Panc1 (cell line): ENCODE measurements around the gene UBQLN4. TPM values are rescaled to one million over a fixed set of nuclear protein-coding genes. Genes with fewer than 3 reads are reported as not detected.

Source experiments
- ATAC-seq: fragments of 200-7000 bp; cut with Tn5 transposase; 2 replicates; pipeline ENCODE4 v1.9.1; 2020; ENCODE audit warnings: mild to moderate bottlenecking, moderate library complexity
- BruUV-seq: library from RNA; stranded (reverse); fragments of 400-500 nt; replicated peaks from 2 replicates; lab custom pipeline; 2021; lab: Mats Ljungman, UMichigan
- CTCF ChIA-PET: fragments of 300-600 bp; sonication (Branson Sonifier 250); formaldehyde crosslinking; loops from one replicate; lab custom pipeline; 2022; ENCODE audit warnings: antibody characterized with exemption; lab: Charles Lee
- POLR2A ChIA-PET: fragments of 300-600 bp; sonication (Branson Sonifier 250); formaldehyde crosslinking; loops from one replicate; lab custom pipeline; 2022; ENCODE audit warnings: antibody characterized with exemption; lab: Charles Lee
- DNase-seq: peaks from one replicate; pipeline ENCODE4 v3.0.0-alpha.2; 2010; ENCODE audit warnings: low read depth, low spot score
- H3K27ac ChIP-seq: 2 replicates; pipeline ENCODE4 v1.5.1; 2011; ENCODE audit warnings: mild to moderate bottlenecking, low read length, inconsistent platforms
- H3K27me3 ChIP-seq: fragments of 200-500 bp; sonication (Bioruptor generic); 2 replicates; pipeline ENCODE4 v1.6.0; 2014; ENCODE audit warnings: low read length, inconsistent platforms; ENCODE audit not compliant: control insufficient read depth, insufficient read depth
- H3K36me3 ChIP-seq: fragments of 200-500 bp; sonication (Bioruptor generic); 2 replicates; pipeline ENCODE4 v1.5.1; 2014; ENCODE audit warnings: inconsistent platforms, mild to moderate bottlenecking, low read length, moderate library complexity; ENCODE audit not compliant: control insufficient read depth, insufficient read depth
- H3K4me1 ChIP-seq: 2 replicates; pipeline ENCODE4 v1.5.1; 2011; ENCODE audit warnings: inconsistent platforms, mild to moderate bottlenecking, low read length, moderate library complexity; ENCODE audit not compliant: control insufficient read depth, insufficient read depth
- H3K4me3 ChIP-seq, 2 experiments: 2 replicates each; pipeline ENCODE4 v1.5.1; 2011 to 2012; ENCODE audit warnings: low read depth in 2 of 2, low read length in 2 of 2, mild to moderate bottlenecking in 2 of 2, inconsistent platforms in 1 of 2, moderate library complexity in 1 of 2
- H3K9me3 ChIP-seq: fragments of 200-500 bp; sonication (Bioruptor generic); 2 replicates; pipeline ENCODE4 v1.5.1; 2014; ENCODE audit warnings: low read depth, mild to moderate bottlenecking, inconsistent platforms, low read length, moderate library complexity; ENCODE audit not compliant: control insufficient read depth, insufficient read depth
- POLR2AphosphoS5 ChIP-seq: IDR thresholded peaks from 2 replicates; pipeline ENCODE4 v1.6.1; 2012; ENCODE audit warnings: mild to moderate bottlenecking, low read depth, low read length, moderate library complexity
- SIN3A ChIP-seq: IDR thresholded peaks from 2 replicates; pipeline ENCODE4 v1.6.1; 2012; ENCODE audit warnings: low read depth, mild to moderate bottlenecking, low read length, moderate library complexity, borderline replicate concordance; ENCODE audit not compliant: insufficient read depth
- TCF7L2 ChIP-seq: IDR thresholded peaks from 2 replicates; pipeline ENCODE4 v1.6.1; 2011; ENCODE audit warnings: mild to moderate bottlenecking, low read depth, low read length, inconsistent platforms
- in situ Hi-C: cut with HindIII; loops from 2 replicates; pipeline ENCODE4 v1.10.0; 2016; ENCODE audit warnings: low sequenced_read_pairs, low pct_unique_long_range_greater_than_20kb
- intact Hi-C: fragments of 100-400 bp; cut with micrococcal nuclease; formaldehyde crosslinking; loops from one replicate; pipeline ENCODE4 v1.10.0; 2022; ENCODE audit not compliant: unreplicated experiment
- total RNA-seq: library from RNA; stranded (reverse); gene quantifications from one replicate; pipeline ENCODE4 v1.2.1, GENCODE V29; 2021; ENCODE audit not compliant: unreplicated experiment
- TF ChIP-seq, protein P1 (sequence below): fragments of 450-650 bp; IDR thresholded peaks from 2 replicates; pipeline ENCODE4 v1.5.1; 2017; ENCODE audit warnings: mild to moderate bottlenecking
- TF ChIP-seq, protein P2 (sequence below), 2 experiments: IDR thresholded peaks; 2 replicates each; pipeline ENCODE4 v1.6.1; 2011 to 2012; ENCODE audit warnings: low read depth in 2 of 2, control low read depth in 1 of 2, low read length in 1 of 2, mild to moderate bottlenecking in 1 of 2, moderate library complexity in 1 of 2; ENCODE audit not compliant: insufficient read depth in 1 of 2

UBQLN4 gene
- total RNA-seq, 1 experiment from 2014 or later: 60.0 TPM

DNA sequence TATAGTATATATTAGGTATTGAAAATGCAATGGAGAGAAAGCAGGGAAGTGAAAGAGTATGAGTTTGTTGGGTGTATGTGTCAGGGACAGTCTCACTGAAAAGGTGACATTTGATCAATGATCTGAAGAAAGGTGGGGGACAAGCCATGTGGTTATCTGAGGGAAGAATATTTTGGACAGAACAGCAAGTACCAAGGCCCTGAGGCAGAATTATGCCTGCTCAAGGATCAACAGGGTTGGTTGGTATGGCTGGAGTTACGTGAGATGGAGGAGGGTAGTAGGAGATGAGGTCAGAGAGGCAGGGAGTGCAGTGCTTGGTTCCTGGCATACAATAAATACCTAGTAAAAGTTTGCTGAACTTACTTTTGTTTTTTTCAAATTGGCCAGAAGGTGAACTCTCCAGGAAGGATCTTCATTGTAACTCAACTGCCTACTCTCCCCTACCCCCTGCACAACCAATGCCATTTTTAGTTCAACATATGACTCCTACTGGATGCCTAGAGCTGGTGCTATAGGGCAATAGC is 2.8 kb upstream of the UBQLN4 start:
- TF ChIP-seq, protein P1, sequence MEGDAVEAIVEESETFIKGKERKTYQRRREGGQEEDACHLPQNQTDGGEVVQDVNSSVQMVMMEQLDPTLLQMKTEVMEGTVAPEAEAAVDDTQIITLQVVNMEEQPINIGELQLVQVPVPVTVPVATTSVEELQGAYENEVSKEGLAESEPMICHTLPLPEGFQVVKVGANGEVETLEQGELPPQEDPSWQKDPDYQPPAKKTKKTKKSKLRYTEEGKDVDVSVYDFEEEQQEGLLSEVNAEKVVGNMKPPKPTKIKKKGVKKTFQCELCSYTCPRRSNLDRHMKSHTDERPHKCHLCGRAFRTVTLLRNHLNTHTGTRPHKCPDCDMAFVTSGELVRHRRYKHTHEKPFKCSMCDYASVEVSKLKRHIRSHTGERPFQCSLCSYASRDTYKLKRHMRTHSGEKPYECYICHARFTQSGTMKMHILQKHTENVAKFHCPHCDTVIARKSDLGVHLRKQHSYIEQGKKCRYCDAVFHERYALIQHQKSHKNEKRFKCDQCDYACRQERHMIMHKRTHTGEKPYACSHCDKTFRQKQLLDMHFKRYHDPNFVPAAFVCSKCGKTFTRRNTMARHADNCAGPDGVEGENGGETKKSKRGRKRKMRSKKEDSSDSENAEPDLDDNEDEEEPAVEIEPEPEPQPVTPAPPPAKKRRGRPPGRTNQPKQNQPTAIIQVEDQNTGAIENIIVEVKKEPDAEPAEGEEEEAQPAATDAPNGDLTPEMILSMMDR: no peak
- TF ChIP-seq TCF7L2 (no peak), POLR2AphosphoS5 (no peak), SIN3A (no peak)
- TF ChIP-seq, protein P2, sequence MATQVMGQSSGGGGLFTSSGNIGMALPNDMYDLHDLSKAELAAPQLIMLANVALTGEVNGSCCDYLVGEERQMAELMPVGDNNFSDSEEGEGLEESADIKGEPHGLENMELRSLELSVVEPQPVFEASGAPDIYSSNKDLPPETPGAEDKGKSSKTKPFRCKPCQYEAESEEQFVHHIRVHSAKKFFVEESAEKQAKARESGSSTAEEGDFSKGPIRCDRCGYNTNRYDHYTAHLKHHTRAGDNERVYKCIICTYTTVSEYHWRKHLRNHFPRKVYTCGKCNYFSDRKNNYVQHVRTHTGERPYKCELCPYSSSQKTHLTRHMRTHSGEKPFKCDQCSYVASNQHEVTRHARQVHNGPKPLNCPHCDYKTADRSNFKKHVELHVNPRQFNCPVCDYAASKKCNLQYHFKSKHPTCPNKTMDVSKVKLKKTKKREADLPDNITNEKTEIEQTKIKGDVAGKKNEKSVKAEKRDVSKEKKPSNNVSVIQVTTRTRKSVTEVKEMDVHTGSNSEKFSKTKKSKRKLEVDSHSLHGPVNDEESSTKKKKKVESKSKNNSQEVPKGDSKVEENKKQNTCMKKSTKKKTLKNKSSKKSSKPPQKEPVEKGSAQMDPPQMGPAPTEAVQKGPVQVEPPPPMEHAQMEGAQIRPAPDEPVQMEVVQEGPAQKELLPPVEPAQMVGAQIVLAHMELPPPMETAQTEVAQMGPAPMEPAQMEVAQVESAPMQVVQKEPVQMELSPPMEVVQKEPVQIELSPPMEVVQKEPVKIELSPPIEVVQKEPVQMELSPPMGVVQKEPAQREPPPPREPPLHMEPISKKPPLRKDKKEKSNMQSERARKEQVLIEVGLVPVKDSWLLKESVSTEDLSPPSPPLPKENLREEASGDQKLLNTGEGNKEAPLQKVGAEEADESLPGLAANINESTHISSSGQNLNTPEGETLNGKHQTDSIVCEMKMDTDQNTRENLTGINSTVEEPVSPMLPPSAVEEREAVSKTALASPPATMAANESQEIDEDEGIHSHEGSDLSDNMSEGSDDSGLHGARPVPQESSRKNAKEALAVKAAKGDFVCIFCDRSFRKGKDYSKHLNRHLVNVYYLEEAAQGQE (IDR thresholded peaks at IDR 0.05; ENCODE audit: insufficient read depth in 1 of 2, low read depth in 2 of 2, low read length in 1 of 2): no peak
- Histone ChIP-seq H3K9me3 (no peaks in the 10 kb centered on the region), H3K27ac (no peak overlapping the region), H3K36me3 (peaks cover 5% of the 10 kb centered on the region; the same call in 1 of the 2 replicates), H3K27me3 (no peaks in the 10 kb centered on the region), H3K4me1 (peaks cover 7% of the 10 kb centered on the region; the same call in 1 of the 2 replicates), H3K4me3 (no peak overlapping the region)
- ChIA-PET CTCF (no interaction called here), POLR2A (no interaction called here)
- DNase-seq (no peak), ATAC-seq (no peak)
- BruUV-seq: TSS peak; percentile 87
- intact Hi-C loops: loop anchor here (5.0 kb wide), 1 partner anchor 114 kb away; the partner anchor contains the start of gene RXFP4
- in situ Hi-C loops: no loop called here

DNA sequence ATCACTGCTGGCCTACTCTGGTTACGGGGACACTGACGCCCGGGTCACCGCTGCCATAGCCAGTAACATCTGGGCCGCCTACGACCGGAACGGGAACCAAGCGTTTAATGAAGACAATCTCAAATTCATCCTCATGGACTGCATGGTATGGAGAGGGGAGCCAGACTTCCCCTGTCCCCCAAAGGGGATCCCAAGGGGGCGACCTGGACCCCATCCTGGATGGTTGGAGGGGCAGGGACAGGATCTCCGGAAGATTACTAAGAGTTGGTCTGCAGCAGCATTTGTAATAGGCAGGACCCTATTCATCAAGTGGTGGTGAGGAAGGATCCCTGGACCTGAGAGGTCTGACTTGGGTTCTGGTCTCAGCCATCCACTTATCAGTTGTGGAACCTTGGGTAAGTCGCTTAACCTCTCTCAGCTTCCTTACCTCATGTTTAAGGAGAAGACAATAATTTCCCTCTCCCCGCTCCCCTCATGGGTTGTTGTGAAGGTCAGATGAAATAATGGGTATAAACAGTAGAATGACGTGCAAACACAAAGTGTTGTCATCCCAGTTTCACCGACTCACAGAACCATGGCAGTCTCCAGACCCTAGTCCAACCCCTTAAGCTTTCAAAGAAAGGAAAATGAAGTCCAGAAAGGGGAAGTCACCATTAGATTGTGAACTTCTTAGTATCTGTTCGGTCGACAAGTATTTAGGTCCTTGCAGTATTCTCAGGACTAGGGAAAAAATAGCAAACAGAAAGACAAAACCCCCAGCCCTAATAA is 1.9 kb upstream of the UBQLN4 start:
- POLR2A ChIA-PET: no interaction called here
- Histone ChIP-seq H3K36me3 (peaks cover 3% of the 10 kb centered on the region; the same call in 1 of the 2 replicates), H3K4me3 (peak overlapping the region; percentile 87 to 96), H3K9me3 (no peaks in the 10 kb centered on the region), H3K27ac (peak overlapping the region; percentile 87), H3K27me3 (no peaks in the 10 kb centered on the region), H3K4me1 (peaks cover 7% of the 10 kb centered on the region; the same call in 1 of the 2 replicates)
- DNase-seq: no peak
- ATAC-seq: no peak
- BruUV-seq: no TSS peak
- CTCF ChIA-PET: no interaction called here
- intact Hi-C loops: loop anchor here (5.0 kb wide), 1 partner anchor 113 kb away; the partner anchor contains the start of gene RXFP4
- in situ Hi-C loops: no loop called here
- TF ChIP-seq, protein P1: no peak
- TF ChIP-seq, protein P2 (IDR thresholded peaks at IDR 0.05; ENCODE audit: insufficient read depth in 1 of 2, low read depth in 2 of 2, low read length in 1 of 2): no peak
- TF ChIP-seq SIN3A (no peak), TCF7L2 (no peak), POLR2AphosphoS5 (no peak)
